GM18867 (cell line): Measurements from ENCODE around the gene TUFM.

ENCODE experiments used
- ATAC-seq: cut with Tn5 transposase; IDR thresholded peaks from one replicate; pipeline ENCODE4 v1.9.1; 2021; ENCODE audit warnings: mild to moderate bottlenecking, moderate library complexity; ENCODE audit not compliant: unreplicated experiment

TUFM gene

GRCh38 chr16:28802235-28803019 lies 43.7 kb downstream of the TUFM start:
- ATAC-seq: peak; percentile 83
